ENCODE data around the gene PHF21B. TPM values are rescaled to one million over a fixed set of nuclear protein-coding genes. Genes with fewer than 3 reads are reported as not detected.

PHF21B gene
- polyA plus RNA-seq, 1 donor (not counting 4 experiments of a cell fraction or from before 2014, with no cell fraction given), result not detected

DNA sequence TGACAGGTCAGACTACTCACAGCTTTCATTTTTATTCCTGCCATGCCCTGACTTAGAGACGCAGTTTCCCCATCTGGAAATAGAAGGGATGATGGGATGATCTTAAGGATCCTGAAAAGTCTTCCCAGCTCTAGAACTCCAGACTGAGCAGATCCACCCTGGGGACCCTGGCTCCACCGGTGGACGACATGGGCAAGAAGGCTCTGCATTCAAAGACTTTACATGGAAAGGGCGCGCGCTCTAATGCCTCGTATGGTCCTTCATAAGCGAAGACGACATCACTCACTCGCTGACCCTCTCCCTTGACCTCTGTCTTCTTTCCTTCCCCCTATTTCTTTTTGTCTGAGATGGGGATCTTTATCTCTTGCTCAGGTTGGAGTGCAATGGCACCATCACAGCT lies 24.4 kb upstream of the PHF21B start:
- Histone ChIP-seq H3K9me1 (ENCODE audit: control insufficient read depth, extremely low read depth, insufficient read depth, low read length) (no peaks in the 10 kb centered on the region), H3K27ac (ENCODE audit: control insufficient read depth, insufficient read depth, low read length) (no peak overlapping the region), H3K36me3 (ENCODE audit: control insufficient read depth in 2 of 2, extremely low read depth in 1 of 2, insufficient read depth in 2 of 2, low read length in 2 of 2) (no peaks in the 10 kb centered on the region), H3K4me2 (ENCODE audit: control insufficient read depth, extremely low read depth, insufficient read depth, low read depth, low read length) (no peak overlapping the region), H3K27me3 (ENCODE audit: control insufficient read depth, extremely low read depth, insufficient read depth, low read length) (peaks cover 26% of the 10 kb centered on the region), H3K79me2 (ENCODE audit: control insufficient read depth, insufficient read depth, low read length) (no peaks in the 10 kb centered on the region), H3K4me1 (ENCODE audit: control insufficient read depth, extremely low read depth, insufficient read depth, low read length) (no peaks in the 10 kb centered on the region), H3K9me3 (ENCODE audit: control insufficient read depth, low read depth, low read length) (peaks cover 2% of the 10 kb centered on the region), H3K4me3 (ENCODE audit: control insufficient read depth in 2 of 3, extremely low read depth in 1 of 3, insufficient read depth in 2 of 3, low read depth in 1 of 3, low read length in 3 of 3) (no peak overlapping the region), H2AFZ (ENCODE audit: control insufficient read depth, low read length) (no peak overlapping the region), H4K20me1 (ENCODE audit: control insufficient read depth, extremely low read depth, insufficient read depth, low read length) (no peaks in the 10 kb centered on the region), H3K9ac (ENCODE audit: control insufficient read depth, extremely low read depth, insufficient read depth, low read length) (no peak overlapping the region)
- dilution Hi-C loops (cut with MboI; ENCODE audit: extremely low pct_ligation_motif_present, low sequenced_read_pairs), result no loop called here
- no peak for DNase-seq (ENCODE audit: low read depth, low spot score)
- no peak for FAIRE-seq
- no peak for TF ChIP-seq CTCF (optimal IDR thresholded peaks at IDR 0.05 in 1 of 3, IDR thresholded peaks at IDR 0.05 in 1 of 3, conservative IDR thresholded peaks at IDR 0.05 in 1 of 3; ENCODE audit: extremely low read depth in 1 of 3, insufficient read depth in 2 of 3, low read length in 3 of 3)
- no peak for TF ChIP-seq EZH2 (IDR thresholded peaks at IDR 0.05; ENCODE audit: low read length)

DNA sequence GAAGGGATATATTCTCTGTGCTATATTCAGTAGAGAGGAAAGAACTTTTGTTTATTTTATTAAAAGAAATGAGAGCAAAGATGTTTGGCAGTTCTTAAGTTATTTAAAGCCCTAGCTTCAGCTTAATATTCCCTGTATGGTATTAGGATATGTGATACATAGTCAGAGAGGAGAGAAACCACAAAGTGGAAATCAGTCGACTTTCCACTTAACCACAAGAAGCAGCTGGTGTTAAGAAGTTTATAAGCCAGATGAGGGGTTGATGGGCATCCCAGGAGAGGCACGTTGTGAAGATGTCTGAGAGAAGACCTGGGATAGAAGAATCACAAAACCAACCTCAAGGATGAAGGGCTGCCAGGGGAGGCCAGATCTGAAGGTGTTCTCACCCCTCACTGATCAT lies 23.3 kb upstream of the PHF21B start:
- H3K9ac ChIP-seq (ENCODE audit: control insufficient read depth, extremely low read depth, insufficient read depth, low read length), result no peak overlapping the region
- peaks cover 28% of the 10 kb centered on the region for H3K27me3 ChIP-seq (ENCODE audit: control insufficient read depth, extremely low read depth, insufficient read depth, low read length)
- TF ChIP-seq CTCF (optimal IDR thresholded peaks at IDR 0.05 in 1 of 3, IDR thresholded peaks at IDR 0.05 in 1 of 3, conservative IDR thresholded peaks at IDR 0.05 in 1 of 3; ENCODE audit: extremely low read depth in 1 of 3, insufficient read depth in 2 of 3, low read length in 3 of 3) (no peak), EZH2 (IDR thresholded peaks at IDR 0.05; ENCODE audit: low read length) (no peak)
- no peaks in the 10 kb centered on the region for H4K20me1 ChIP-seq (ENCODE audit: control insufficient read depth, extremely low read depth, insufficient read depth, low read length)
- H3K4me1 ChIP-seq (ENCODE audit: control insufficient read depth, extremely low read depth, insufficient read depth, low read length), result no peaks in the 10 kb centered on the region
- FAIRE-seq (no peak), DNase-seq (ENCODE audit: low read depth, low spot score) (no peak)
- H3K27ac ChIP-seq (ENCODE audit: control insufficient read depth, insufficient read depth, low read length), result no peak overlapping the region
- dilution Hi-C loops (cut with MboI; ENCODE audit: extremely low pct_ligation_motif_present, low sequenced_read_pairs), result no loop called here
- peaks cover 2% of the 10 kb centered on the region for H3K9me3 ChIP-seq (ENCODE audit: control insufficient read depth, low read depth, low read length)
- H2AFZ ChIP-seq (ENCODE audit: control insufficient read depth, low read length), result no peak overlapping the region
- no peaks in the 10 kb centered on the region for H3K79me2 ChIP-seq (ENCODE audit: control insufficient read depth, insufficient read depth, low read length)
- no peaks in the 10 kb centered on the region for H3K36me3 ChIP-seq (ENCODE audit: control insufficient read depth in 2 of 2, extremely low read depth in 1 of 2, insufficient read depth in 2 of 2, low read length in 2 of 2)
- no peak overlapping the region for H3K4me3 ChIP-seq (ENCODE audit: control insufficient read depth in 2 of 3, extremely low read depth in 1 of 3, insufficient read depth in 2 of 3, low read depth in 1 of 3, low read length in 3 of 3)
- no peaks in the 10 kb centered on the region for H3K9me1 ChIP-seq (ENCODE audit: control insufficient read depth, extremely low read depth, insufficient read depth, low read length)
- no peak overlapping the region for H3K4me2 ChIP-seq (ENCODE audit: control insufficient read depth, extremely low read depth, insufficient read depth, low read depth, low read length)

All from keratinocyte (primary cell).